ENCODE data around the gene TUT4. TPM values are rescaled to one million over a fixed set of nuclear protein-coding genes. Genes with fewer than 3 reads are reported as not detected.

The TUT4 gene
- total RNA-seq, 1 donor from 2014 or later: 158 TPM

- POLR2A ChIA-PET: interaction anchor here (0.6 kb wide), 1 partner anchor 161 kb away, joined by 3 read pairs; no protein-coding TSS in a partner anchor
- no peak overlapping the region for H3K27ac Mint-ChIP-seq
- peaks cover 61% of the 10 kb centered on the region for H3K36me3 Mint-ChIP-seq (ENCODE audit: low read depth)
- no peaks in the 10 kb centered on the region for H3K9me3 Mint-ChIP-seq
- ATAC-seq (ENCODE audit: low read depth) (no peak), DNase-seq (no peak)
- intact Hi-C loops (cut with micrococcal nuclease): no loop called here
- no peak overlapping the region for H3K4me3 Mint-ChIP-seq
- peaks cover 13% of the 10 kb centered on the region for H3K4me1 Mint-ChIP-seq
- H3K27me3 Mint-ChIP-seq: no peaks in the 10 kb centered on the region
- TF ChIP-seq CTCF (IDR thresholded peaks at IDR 0.05): no peak
- CTCF ChIA-PET: no interaction called here
These were observed 29.5 kb downstream of the TUT4 start for GRCh38 chr1:52523376-52523775.

GRCh38 chr1:52520148-52520547 lies 32.7 kb downstream of the TUT4 start:
- CTCF ChIA-PET: interaction anchor here (1.1 kb wide), 1 partner anchor 147 kb away, joined by 3 read pairs; no protein-coding TSS in a partner anchor
- no peak for TF ChIP-seq CTCF (IDR thresholded peaks at IDR 0.05)
- Mint-ChIP-seq H3K27ac (no peak overlapping the region), H3K9me3 (no peaks in the 10 kb centered on the region), H3K36me3 (ENCODE audit: low read depth) (peaks cover 62% of the 10 kb centered on the region), H3K27me3 (no peaks in the 10 kb centered on the region), H3K4me3 (no peak overlapping the region), H3K4me1 (peaks cover 18% of the 10 kb centered on the region)
- POLR2A ChIA-PET: no interaction called here
- no peak for ATAC-seq (ENCODE audit: low read depth)
- DNase-seq: no peak
- intact Hi-C loops (cut with micrococcal nuclease): no loop called here

- ChIA-PET CTCF (no interaction called here), POLR2A (no interaction called here)
- intact Hi-C loops (cut with micrococcal nuclease): no loop called here
- Mint-ChIP-seq H3K4me1 (peaks cover 16% of the 10 kb centered on the region), H3K27ac (no peak overlapping the region), H3K36me3 (ENCODE audit: low read depth) (peaks cover 60% of the 10 kb centered on the region), H3K27me3 (no peaks in the 10 kb centered on the region), H3K9me3 (no peaks in the 10 kb centered on the region), H3K4me3 (no peak overlapping the region)
- no peak for DNase-seq
- no peak for TF ChIP-seq CTCF (IDR thresholded peaks at IDR 0.05)
- ATAC-seq (ENCODE audit: low read depth): no peak
These were observed 33.9 kb downstream of the TUT4 start for GRCh38 chr1:52518962-52519361.

GRCh38 chr1:52511851-52512615 lies 40.9 kb downstream of the TUT4 start:
- no peak for ATAC-seq (ENCODE audit: low read depth)
- H3K27ac Mint-ChIP-seq: no peak overlapping the region
- H3K4me1 Mint-ChIP-seq: no peaks in the 10 kb centered on the region
- ChIA-PET POLR2A (interaction anchor here (0.5 to 1.2 kb wide), 3 partner anchors 9 to 18 kb away, joined by 3 to 10 read pairs (median 3); no protein-coding TSS in a partner anchor), CTCF (interaction anchor here (1.1 kb wide), 1 partner anchor 41 kb away, joined by 4 read pairs; the partner anchor contains the start of gene TUT4)
- no peak for TF ChIP-seq CTCF (IDR thresholded peaks at IDR 0.05)
- H3K4me3 Mint-ChIP-seq: no peak overlapping the region
- no peak for DNase-seq
- H3K9me3 Mint-ChIP-seq: no peaks in the 10 kb centered on the region
- no peaks in the 10 kb centered on the region for H3K27me3 Mint-ChIP-seq
- H3K36me3 Mint-ChIP-seq (ENCODE audit: low read depth): peaks cover 75% of the 10 kb centered on the region
- intact Hi-C loops (cut with micrococcal nuclease): loop anchor here (5.0 kb wide), 1 partner anchor 35 kb away; no protein-coding TSS in a partner anchor

GRCh38 chr1:52511439-52511838 lies 41.5 kb downstream of the TUT4 start:
- ChIA-PET POLR2A (interaction anchor here (1.1 to 1.2 kb wide), 2 partner anchors 11 to 18 kb away, joined by 3 read pairs; no protein-coding TSS in a partner anchor), CTCF (interaction anchor here (1.1 kb wide), 1 partner anchor 42 kb away, joined by 4 read pairs; the partner anchor contains the start of gene TUT4)
- ATAC-seq (ENCODE audit: low read depth) (no peak), DNase-seq (no peak)
- H3K4me3 Mint-ChIP-seq: no peak overlapping the region
- peaks cover 77% of the 10 kb centered on the region for H3K36me3 Mint-ChIP-seq (ENCODE audit: low read depth)
- intact Hi-C loops (cut with micrococcal nuclease): loop anchor here (5.0 kb wide), 1 partner anchor 36 kb away; no protein-coding TSS in a partner anchor
- no peaks in the 10 kb centered on the region for H3K4me1 Mint-ChIP-seq
- H3K9me3 Mint-ChIP-seq: no peaks in the 10 kb centered on the region
- H3K27me3 Mint-ChIP-seq: no peaks in the 10 kb centered on the region
- no peak overlapping the region for H3K27ac Mint-ChIP-seq
- no peak for TF ChIP-seq CTCF (IDR thresholded peaks at IDR 0.05)
